ENCODE results near the gene HCRT. TPM values are rescaled to one million over a fixed set of nuclear protein-coding genes. Genes with fewer than 3 reads are reported as not detected.

Gene HCRT
- polyA plus RNA-seq, 2 of the 4 experiments (the other 2 are of a cell fraction) = 0.18 TPM; not detected in 1

DNA sequence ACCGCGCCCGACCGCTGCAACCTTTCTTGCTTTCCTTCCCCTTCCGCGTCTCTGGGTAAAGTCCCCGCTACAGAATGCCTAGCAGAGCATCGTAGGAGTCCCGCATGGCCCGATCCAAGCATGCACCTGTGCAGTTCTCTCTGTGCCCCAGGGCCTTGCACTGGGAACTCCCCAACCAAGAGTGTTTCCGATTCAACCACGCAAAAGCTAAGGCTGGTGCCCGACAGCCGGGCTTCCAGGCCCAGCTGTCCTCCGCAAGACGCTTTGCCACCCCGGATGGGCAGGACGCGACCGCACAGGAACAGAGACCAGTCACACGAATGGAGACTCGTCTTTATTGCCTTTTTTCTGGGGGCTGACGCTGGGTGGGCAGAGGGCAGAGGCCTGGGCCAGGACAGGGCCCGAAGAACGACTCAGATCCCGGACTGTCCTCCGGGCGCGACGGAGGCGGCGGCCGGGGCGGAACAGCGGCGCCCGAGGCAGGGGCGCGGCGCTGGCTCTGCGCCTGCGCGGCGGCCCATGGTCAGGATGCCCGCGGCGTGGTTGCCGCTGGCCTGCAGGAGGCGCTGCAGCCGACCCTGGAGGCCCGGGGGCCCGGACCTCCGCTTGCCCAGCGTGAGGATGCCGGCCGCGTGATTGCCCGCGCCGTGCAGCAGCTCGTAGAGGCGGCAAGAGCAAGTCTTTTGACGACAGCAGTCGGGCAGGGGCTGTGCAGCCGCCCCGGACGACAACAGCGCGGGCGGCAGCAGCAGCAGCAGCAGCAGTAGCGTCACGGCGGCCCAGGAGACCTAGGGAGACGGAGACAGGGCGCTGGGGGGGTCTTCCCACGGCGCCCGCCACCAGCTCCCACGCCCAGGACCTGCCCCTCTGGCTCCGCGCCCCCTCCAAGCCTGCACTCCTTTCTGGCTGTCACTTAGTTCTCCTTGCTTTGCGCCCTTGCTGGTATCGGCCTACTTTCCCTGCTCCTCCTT is 1.2 kb downstream of the HCRT start (continued):
- peak; percentile 96 for TF ChIP-seq E2F6 (IDR thresholded peaks at IDR 0.05; ENCODE audit: borderline replicate concordance, low read depth)
- TF ChIP-seq ZC3H11A (IDR thresholded peaks at IDR 0.05) = no peak
- peak; percentile 61 for TF ChIP-seq SMC3 (IDR thresholded peaks at IDR 0.05)
- TF ChIP-seq FOSL2 (IDR thresholded peaks at IDR 0.05) = no peak
- peak; percentile 42 for TF ChIP-seq FOSL2 (CRISPR knock-in tag; IDR thresholded peaks at IDR 0.05)
- no peak for TF ChIP-seq KDM5A (IDR thresholded peaks at IDR 0.05)
- TF ChIP-seq MAZ (IDR thresholded peaks at IDR 0.05; ENCODE audit: borderline replicate concordance, low read depth, low read length) = 0 out of 2 replicates have a peak, but pooled peaks have one; percentile 42
- TF ChIP-seq RARB (CRISPR knock-in tag; IDR thresholded peaks at IDR 0.05) = no peak
- TF ChIP-seq NPAS2 (CRISPR knock-in tag; IDR thresholded peaks at IDR 0.05; ENCODE audit: borderline replicate concordance) = no peak
- TF ChIP-seq, protein P1, sequence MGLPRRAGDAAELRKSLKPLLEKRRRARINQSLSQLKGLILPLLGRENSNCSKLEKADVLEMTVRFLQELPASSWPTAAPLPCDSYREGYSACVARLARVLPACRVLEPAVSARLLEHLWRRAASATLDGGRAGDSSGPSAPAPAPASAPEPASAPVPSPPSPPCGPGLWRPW (IDR thresholded peaks at IDR 0.05) = no peak
- TF ChIP-seq, protein P2, sequence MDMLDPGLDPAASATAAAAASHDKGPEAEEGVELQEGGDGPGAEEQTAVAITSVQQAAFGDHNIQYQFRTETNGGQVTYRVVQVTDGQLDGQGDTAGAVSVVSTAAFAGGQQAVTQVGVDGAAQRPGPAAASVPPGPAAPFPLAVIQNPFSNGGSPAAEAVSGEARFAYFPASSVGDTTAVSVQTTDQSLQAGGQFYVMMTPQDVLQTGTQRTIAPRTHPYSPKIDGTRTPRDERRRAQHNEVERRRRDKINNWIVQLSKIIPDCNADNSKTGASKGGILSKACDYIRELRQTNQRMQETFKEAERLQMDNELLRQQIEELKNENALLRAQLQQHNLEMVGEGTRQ (IDR thresholded peaks at IDR 0.05) = no peak
- TF ChIP-seq RCOR1 (IDR thresholded peaks at IDR 0.05; ENCODE audit: low read depth, low read length) = no peak
- no peak for TF ChIP-seq ESRRA (IDR thresholded peaks at IDR 0.05; ENCODE audit: borderline replicate concordance, low read length)
- no peak for TF ChIP-seq CBX8 (IDR thresholded peaks at IDR 0.05)
- no peak for TF ChIP-seq EP300 (IDR thresholded peaks at IDR 0.05)
- peak; percentile 28; the same call in 1 of the 2 replicates for TF ChIP-seq POLR2A (IDR thresholded peaks at IDR 0.05; ENCODE audit: low read length)
- TF ChIP-seq, protein P3, sequence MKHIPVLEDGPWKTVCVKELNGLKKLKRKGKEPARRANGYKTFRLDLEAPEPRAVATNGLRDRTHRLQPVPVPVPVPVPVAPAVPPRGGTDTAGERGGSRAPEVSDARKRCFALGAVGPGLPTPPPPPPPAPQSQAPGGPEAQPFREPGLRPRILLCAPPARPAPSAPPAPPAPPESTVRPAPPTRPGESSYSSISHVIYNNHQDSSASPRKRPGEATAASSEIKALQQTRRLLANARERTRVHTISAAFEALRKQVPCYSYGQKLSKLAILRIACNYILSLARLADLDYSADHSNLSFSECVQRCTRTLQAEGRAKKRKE (CRISPR knock-in tag; IDR thresholded peaks at IDR 0.05; ENCODE audit: low read depth) = 0 out of 2 replicates have a peak, but pooled peaks have one; percentile 73
- no peak for TF ChIP-seq KDM1A (IDR thresholded peaks at IDR 0.05; ENCODE audit: low read depth)
- TF ChIP-seq TP53 (CRISPR knock-in tag; IDR thresholded peaks at IDR 0.05) = no peak
- no peak for TF ChIP-seq CBX2 (IDR thresholded peaks at IDR 0.05; ENCODE audit: borderline replicate concordance, low read depth)
- no peak for TF ChIP-seq HDAC2 (IDR thresholded peaks at IDR 0.05)
- TF ChIP-seq TFCP2L1 (CRISPR knock-in tag; IDR thresholded peaks at IDR 0.05) = no peak
- peak; percentile 37 to 58; a peak in 4 of 5 replicates for TF ChIP-seq RAD21 (conservative IDR thresholded peaks at IDR 0.05 in 1 of 2, IDR thresholded peaks at IDR 0.05 in 1 of 2)
- TF ChIP-seq EHMT2 (IDR thresholded peaks at IDR 0.05; ENCODE audit: low read depth) = no peak
- TF ChIP-seq, protein P4, sequence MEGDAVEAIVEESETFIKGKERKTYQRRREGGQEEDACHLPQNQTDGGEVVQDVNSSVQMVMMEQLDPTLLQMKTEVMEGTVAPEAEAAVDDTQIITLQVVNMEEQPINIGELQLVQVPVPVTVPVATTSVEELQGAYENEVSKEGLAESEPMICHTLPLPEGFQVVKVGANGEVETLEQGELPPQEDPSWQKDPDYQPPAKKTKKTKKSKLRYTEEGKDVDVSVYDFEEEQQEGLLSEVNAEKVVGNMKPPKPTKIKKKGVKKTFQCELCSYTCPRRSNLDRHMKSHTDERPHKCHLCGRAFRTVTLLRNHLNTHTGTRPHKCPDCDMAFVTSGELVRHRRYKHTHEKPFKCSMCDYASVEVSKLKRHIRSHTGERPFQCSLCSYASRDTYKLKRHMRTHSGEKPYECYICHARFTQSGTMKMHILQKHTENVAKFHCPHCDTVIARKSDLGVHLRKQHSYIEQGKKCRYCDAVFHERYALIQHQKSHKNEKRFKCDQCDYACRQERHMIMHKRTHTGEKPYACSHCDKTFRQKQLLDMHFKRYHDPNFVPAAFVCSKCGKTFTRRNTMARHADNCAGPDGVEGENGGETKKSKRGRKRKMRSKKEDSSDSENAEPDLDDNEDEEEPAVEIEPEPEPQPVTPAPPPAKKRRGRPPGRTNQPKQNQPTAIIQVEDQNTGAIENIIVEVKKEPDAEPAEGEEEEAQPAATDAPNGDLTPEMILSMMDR (IDR thresholded peaks at IDR 0.05) = peak; percentile 97

All from A549 (cell line).